Bronchus fibroblast of lung (primary cell): Measurements from ENCODE around the gene SND1. TPM values are rescaled to one million over a fixed set of nuclear protein-coding genes. Genes with fewer than 3 reads are reported as not detected.

ENCODE experiments used
- total RNA-seq: library from RNA; depleted of rRNA; stranded (reverse); fragments of >200 nt; gene quantifications from 2 replicates; pipeline ENCODE4 v1.2.3, GENCODE V29; 2015

SND1 gene
- 158 and 173 TPM in 2 replicates for total RNA-seq

GRCh38 chr7:127651556-127652332 lies at the start of gene SND1:
TSS of gene SND1 (plus strand) at chr7:127652194. CDS start at chr7:127652374, 180 bp downstream.

GRCh38 chr7:127618042-127618441 lies 34.0 kb upstream of the SND1 start, which contains the start of gene PAX4:
TSS of gene PAX4 (minus strand) at chr7:127618142. CDS start at chr7:127615928, 2,214 bp downstream.

GRCh38 chr7:128030654-128031611 lies 378.9 kb downstream of the SND1 start, which contains the start of gene LRRC4:
TSS of gene LRRC4 (minus strand) at chr7:128031437. CDS start at chr7:128030640, 797 bp downstream.

Other genes starting within 250 kb of the SND1 start
- 14.4 and 15.1 TPM in 2 replicates for gene GCC1, start 66.6 kb upstream of the SND1 start, total RNA-seq
- gene ARF5, start 63.8 kb upstream of the SND1 start, total RNA-seq: 222 and 239 TPM in 2 replicates
- gene FSCN3, start 58.5 kb upstream of the SND1 start, total RNA-seq: 0.34 and 1.8 TPM in 2 replicates
- not detected in 2 replicates for gene PAX4, start 34.1 kb upstream of the SND1 start, total RNA-seq